GM11168 (cell line): ENCODE data around the gene CD83.

ENCODE experiments used
- in situ Hi-C: fragments of 300-500 bp; cut with MboI; formaldehyde crosslinking; loops from one replicate; pipeline ENCODE4 v1.12.0; 2022; ENCODE audit warnings: low sequenced_read_pairs; ENCODE audit not compliant: unreplicated experiment

Gene CD83

DNA sequence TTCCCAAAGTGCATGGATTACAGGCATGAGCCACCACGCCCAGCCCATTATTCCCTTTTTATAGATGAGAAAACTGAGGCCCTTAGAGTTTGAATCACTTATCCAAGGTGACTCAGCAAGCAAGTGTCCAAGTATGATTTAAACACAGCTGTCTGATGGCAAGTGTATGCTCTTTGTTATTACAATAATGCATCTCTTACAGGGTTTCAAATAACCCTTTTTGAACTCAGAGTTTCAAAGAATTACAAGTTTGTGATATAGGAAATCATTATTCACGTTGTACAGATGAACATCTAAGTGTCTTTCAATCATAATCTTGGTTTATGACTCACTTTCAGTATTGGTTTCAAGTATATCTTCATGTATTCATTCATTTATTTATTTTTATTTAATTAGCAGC is 63.0 kb downstream of the CD83 start:
- in situ Hi-C loops, result no loop called here

DNA sequence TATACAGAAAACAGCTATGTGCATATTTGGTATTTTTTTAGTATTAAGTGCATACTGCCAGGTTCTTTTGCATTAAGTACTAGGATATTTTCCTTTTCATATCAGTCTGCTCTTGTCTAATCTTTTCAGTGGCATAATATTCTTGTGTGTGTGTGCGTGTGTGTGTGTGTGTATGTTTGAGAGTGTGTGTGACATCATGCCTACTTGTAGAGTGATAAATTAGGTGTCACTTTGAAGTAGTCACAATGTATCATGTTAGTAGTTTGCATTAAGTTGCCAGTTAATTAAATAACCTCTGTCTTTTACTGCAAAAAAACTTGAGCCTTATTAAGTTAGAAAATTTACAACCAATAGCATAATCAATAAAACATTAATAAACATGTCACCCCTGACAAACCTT is 65.3 kb downstream of the CD83 start:
- in situ Hi-C loops, result no loop called here
